GM18858 (cell line): ENCODE results near the gene FAM53A.
"Not testable (repeated sequence)": the region's sequence is repeated elsewhere in the genome, so short reads cannot be mapped to it uniquely, and the experiment has no call there.

Source experiments
- ATAC-seq: cut with Tn5 transposase; IDR thresholded peaks from one replicate; pipeline ENCODE4 v1.9.1; 2021; ENCODE audit not compliant: unreplicated experiment

FAM53A gene

DNA sequence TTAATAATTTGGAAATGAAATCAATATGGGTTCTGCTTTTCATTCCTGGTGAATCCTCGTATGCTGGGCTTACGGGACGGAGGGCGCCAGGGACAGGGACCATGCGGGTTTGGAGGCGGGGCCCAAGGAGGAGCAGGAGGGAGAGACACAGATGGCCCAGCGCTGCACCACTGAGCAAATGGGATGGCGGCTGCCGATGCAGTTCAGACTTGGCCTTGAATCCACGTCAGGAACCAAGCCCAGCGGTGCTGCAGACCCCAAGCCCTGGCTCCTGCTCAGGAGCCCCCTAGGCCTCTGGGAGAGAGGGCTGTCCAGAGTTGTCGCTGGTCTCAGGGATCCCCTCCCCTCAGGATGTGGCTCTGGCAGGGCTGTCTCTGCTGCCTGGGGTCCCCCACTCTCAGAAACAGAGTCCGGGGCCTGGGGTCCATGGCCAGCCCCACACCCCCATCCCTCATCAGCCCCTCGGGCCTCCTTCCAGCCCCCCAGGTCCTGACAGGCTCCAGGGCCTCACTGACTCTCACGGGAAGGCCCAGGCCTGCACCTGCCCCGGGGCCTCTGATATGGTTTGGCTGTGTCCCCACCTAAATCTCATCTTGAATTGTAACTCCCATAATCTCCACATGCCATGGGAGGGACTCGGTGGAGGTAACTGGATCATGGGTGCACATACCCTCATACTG is 75.2 kb downstream of the FAM53A start:
- ATAC-seq, result no peak

DNA sequence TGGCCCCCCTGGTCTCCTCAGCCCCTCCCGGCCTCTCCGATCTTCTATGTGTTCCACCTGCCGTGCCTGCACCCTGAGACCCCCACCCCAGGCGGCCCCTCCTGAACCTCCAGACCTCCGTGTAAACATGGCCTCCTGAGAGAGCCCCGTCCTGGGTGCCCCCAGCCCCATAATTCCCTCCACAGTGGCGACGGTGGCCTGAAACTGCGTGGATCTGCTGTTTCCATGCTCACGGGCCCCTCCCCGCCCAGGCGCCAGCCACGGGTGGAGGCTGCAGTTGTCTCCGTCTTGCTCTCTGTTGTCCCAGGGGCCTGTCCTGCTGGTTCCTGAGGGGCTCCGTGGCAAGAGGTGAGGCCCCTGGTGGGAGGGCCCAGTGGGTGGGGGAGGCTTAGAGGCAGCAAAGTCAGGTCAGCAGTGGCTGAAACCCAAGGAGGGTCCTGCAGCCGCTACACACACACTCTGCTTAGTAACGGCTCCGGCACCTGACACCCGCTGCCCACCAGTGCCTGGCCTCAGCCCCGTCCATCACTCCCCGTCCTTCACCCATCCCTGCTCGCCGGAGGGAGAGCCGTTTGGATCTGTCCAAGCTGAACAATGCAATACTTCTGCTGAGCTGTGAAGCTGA is 75.8 kb downstream of the FAM53A start:
- ATAC-seq, result no peak

DNA sequence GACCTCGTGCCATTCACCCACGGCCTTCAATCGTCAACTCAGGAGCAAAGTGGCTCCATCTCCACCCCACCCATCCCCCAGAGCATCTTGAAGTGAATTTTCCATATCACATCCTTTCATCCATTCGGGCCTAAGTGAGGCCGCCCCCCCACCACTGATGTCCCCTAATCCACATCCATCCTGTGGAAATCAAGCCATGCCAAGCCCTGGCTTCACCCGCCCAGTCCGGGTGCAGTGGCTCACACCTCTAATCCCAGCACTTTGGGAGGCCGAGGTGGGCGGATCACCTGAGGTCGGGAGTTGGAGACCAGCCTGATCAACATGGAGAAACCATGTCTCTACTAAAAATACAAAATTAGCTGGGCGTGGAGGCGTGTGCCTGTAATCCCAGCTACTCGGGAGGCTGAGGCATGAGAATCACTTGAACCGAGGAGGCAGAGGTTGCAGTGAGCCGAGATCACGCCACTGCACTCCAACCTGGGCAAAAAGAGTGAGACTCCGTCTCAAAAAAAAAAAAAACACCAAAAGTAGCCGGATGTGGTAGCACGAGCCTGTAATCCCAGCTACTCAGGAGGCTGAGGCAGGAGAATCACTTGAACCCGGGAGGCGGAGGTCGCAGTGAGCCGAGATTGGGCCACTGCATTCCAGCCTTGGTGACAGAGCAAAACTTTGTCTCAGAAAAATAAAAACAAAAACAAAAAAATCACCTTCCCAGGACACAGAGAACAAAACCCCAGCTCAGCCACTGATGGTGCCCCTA is 76.5 kb downstream of the FAM53A start:
- ATAC-seq, result not testable (repeated sequence)

DNA sequence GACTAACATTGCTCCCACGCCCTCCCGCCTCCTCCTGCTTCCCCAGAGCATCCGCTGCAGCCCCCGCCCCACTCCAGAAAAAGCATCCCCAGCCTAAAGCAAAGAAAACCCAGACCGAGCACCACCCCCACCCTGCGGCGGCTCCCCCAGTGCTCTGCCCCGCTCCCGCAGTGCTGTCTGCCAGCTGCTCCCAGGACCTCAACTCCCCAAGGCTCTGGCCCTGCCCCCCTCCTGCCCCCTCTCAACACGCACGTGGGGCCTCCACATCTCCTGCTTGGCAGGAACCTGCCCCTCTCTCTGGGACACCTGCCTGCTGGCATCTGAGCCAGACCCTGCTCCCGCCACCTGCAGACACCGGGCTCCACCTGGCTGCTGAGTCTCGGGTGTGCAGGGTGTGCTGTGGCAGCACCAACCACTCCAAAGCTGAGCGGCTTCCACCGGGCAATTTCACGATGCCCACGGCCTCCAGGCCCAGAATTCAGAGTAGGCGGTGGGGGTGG is 79.4 kb downstream of the FAM53A start:
- no peak for ATAC-seq

DNA sequence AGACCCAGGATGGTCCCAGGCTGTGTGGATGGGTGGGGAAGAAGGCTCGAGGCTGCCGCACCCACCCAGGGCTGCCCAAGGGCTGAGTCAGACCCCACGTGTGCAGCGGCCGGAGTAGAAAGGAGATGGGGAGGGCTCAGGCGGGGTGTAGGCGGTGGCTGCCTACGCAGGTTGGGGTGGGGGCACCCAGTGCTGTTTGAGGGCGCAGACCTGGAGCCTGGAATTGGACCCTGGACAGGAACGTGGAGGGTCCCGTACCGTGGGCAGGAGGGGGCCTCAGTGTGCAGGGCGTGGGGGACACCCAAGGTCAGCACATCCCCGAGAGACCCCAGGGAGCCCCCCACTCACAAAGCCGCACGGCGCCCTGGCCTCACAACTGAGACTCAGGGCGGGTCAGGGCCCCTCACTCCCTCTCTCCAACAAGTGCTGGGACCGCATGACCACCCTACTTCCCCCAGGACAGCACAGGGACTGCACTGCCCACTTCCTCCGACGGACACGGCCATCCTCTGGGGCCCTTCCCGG is 79.9 kb downstream of the FAM53A start:
- no peak for ATAC-seq

DNA sequence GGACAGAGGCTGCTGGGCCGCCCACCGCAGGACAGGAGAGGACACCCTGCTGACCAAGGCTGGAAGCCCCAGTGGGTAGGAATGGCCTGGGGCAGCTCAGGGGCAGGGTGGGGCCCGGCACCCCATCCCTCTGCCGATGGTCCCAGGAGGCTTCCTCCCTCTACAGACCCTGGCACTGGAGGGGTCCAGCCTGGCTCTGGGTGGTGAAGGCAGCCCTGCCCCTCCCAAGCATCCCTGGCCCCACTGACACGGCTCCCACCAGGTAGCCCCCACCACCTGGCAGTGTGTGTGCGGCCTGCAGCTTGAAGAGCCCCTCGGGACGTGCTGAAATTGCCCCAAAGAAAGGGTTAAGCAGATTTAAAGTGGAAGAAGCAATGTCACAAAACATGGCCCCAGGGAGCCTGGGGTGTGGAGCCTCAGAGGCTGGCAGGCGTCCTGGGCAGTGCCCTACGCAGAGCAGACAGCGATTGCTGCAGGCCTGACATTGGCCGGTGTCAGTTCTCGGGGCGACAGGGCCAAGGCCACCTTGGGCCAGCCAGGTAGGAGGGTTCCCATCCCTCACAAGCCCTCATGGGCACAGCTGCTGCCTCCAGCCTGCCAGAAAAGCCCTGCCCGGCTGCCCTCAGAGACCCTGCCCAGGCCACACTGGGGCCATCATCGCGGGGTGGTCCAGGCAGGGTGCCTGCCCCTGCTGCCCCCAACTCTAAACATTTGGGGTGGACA is 80.5 kb downstream of the FAM53A start:
- ATAC-seq, result no peak

DNA sequence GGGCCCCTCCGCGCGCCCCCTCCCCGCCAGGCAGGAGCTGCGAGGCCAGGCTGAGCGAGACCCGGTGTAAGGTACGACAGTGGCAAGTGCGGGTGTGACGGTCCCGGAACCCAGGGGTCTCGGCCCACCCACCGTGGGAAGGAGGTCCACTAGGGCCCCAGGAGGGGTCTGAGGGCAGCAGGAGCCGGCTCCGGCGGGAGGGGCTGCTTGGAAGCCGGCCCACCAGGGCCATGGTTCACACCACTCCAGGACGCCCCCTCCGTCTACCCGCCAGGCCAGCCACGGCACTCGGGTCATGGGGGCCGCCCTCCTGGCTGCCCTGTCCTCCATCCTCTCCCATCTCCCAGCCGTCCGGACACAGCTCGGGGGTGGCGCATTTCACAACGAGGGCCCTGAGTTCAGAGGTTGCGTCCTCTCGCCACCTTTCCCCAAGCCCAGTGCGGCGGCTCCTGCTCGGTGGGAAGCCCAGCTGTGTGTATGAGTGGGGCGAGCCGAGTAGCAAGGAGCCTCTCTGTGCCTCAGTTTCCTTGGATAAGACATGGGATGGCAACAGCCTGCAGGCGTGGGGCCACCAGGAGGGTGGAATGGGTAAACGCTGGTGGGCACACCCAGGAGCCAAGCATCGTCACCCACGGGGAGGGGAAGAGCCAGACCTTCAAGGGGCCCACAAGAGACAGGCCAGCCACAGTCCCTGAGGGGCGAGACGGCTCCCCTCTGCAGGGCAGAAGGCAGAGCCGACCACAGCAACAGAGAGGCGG is 81.3 kb downstream of the FAM53A start:
- no peak for ATAC-seq

DNA sequence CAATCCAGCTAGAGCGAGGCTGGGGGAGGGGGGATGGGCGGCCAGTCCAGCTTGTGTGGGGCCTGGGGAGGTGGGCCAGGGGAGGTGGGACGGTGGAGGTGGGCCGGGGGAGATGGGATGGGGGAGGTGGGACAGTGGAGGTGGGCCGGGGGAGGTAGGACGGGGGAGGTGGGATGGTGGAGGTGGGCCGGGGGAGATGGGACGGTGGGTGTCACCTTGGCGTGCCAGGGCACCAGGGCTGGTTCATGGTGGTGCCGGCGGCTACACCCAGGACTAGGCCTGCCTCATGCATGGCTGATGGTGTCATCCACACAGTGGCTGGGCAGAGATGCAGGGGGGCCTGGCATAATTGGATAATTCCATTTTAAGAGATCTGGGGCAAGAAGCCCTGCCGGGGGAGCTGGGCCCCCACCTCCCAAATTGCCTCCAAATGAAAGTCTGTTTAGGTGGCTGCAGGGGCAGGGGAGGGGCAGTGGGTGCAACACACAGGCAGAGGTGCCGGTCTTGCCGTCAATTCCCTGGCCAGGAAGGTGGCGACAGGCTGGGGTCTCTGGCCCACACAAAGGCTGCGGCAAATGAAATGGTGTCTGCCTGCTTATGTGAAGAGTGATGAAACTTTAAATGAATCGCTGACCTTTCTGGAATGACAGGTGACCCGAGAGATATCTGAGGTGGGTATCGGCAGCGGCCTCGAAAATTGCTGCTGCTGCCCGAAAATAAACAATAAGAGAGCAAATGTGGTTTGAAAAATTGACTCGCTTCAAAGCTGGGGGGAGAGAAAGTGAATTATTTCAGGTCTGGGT is 82.1 kb downstream of the FAM53A start:
- ATAC-seq, result no peak

DNA sequence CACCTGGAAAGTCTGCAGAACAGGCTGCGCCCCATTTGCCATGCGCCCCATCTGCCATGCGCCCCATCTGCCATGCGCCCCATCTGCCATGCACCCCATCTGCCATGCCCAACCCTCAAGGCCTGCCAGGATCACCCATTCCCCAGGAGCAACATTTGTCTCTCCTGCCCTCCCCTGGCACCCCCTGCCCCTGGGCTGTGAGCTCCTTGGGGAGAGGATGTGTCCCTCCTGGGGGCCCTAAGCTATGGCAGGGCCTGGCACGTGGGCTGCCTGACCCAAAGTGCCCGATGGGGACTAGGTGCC is 82.6 kb downstream of the FAM53A start:
- ATAC-seq, result no peak

DNA sequence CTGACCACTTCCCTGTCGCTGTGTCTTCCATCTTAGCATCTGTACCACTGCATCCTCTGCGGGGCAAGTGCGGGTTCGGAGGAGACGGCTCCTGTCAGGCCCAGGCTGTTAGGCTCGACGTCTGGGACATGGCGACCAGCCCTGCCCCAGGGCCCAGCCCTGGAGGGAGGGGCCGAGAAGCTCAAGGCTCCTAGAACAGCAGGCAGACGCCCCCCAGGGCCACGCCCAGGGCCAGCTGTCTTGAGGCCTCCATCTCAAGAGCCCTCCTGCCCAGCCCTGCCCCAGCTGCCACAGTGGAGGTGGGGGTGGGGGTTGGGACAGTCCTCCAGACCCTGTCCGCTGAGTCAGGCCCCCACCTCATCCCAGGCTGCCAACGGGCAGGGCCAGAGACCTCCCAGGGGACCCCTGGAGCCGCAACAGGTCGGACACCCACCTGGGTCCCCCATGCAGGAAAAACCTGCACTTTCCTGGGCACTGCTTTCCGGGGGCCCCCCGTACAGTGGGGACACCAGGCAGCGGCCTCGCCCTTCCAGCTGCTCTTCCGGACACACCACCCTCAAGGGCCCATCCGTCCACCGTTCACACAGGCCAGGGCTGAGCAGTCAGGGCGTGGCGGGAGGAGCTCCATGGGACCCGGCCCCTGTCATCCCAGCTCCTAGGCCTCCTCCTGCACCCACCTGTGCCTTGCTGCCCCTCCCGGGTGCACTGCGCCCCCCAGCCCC is 83.1 kb downstream of the FAM53A start:
- no peak for ATAC-seq

DNA sequence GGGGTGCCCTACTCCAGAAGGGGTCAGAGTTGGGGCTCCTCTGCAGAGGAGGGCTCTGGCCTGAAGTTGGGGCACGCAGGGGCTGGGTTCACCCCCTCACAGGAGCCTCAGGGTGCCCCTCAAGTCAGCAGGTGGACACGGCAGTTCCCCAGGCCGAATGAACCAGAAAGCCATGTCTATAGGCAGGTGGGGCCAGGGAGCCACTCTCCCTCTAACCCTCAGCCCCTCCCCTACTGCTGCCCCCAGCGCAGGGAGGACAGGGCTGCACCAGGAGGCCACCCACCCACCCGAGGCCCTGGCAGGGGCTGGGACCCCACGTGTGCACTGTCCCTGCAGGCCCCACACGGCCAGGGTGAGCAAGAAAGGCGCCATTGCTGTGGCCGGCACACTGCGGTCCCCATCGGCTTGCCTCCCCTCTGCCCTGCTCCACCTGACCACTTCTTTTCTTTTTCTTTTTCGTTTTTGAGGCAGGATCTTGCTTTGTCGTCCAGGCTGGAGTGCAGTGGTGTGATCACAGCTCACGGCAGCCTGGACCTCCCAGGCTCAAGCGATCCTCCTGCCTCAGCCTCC is 83.8 kb downstream of the FAM53A start:
- no peak for ATAC-seq

DNA sequence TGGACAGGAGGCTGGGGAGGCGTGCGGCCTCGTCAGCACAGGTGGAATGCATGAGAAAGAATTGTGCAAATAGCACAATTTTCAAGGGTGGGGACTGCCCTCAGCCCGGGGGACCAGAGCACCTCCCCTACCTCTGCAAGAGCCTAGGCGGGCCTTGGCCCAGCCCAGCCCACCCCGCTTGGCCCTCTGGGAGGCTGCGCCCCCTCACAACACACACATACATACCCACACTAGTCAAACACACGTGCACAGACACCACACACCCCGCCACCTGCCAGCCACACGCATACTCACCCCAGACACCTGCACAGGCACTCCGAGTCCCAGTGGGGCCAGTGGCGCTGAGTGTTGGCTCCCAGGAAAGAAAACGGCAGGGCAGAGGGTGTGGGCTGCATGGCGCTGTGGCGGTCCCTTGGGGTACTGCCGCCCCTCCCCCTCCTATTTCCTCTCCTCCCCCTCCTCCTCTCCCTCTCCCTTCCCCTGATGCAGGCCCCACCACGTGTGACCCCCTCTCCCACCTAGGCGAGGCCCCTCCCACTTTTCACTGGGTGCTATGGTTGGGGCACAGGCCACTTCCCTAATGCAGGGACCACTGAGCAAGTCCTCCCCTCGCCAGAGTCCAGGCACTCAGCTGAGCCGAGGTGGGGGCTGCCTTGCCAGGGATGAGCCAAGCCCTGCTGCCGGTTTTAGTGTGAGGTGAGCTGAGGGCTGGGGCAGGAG is 84.5 kb downstream of the FAM53A start:
- no peak for ATAC-seq

DNA sequence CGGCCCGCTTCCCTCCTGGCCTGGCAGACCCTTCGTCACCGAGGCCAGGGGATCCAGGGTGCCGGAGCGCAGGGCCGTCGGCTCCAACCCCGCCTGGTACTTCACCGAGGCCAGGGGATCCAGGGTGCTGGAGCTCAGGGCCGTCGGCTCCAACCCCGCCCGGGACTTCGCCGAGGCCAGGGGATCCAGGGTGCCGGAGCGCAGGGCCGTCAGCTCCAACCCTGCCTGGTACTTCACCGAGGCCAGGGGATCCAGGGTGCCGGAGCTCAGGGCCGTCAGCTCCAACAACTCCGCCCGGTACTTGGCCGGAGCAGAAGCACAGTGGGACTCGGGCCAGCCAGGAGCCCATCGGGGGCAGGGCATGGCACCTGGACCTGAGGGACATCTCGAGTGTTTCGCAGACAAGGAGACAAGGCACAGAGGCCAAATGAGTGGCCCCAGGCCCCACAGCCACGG is 85.1 kb downstream of the FAM53A start:
- no peak for ATAC-seq

DNA sequence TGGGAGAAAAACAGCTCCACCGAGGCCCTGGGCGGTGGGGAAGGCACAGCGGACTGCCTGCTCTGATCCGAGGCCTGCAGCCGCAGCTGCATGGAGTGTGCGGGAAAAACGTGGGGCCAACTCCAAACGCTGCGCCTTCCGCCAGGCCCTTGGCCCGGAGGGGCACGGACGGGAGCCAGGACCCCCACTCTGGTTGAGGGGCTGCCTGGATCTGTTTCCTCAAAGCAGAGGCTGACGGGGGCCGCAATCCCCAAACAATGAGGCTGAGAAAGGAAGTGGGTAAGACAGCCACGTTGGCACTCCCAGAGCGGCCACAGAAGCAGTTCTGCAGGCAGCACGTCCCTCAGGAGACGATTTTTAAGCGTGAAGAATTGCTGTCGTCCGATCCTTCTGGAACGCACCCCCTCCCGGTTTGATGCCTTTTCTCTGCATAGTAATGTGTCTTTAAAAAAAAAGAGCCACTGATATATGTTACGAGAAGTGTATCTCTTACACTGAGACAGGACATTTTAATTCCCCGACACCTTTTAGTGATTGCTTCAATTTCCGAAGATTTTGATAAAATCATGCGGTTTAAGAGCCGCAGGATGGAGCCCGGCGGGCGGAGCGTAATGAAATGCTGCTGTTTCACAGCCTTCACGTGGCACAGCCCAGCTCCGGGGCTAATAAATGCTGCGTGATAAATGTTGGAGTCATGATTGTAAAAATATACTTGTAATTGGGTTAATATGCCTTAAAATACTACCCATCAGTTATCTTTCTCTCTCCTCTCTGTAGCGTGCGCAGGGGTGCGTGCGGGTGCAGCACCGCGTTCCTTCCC is 85.7 kb downstream of the FAM53A start:
- no peak for ATAC-seq

DNA sequence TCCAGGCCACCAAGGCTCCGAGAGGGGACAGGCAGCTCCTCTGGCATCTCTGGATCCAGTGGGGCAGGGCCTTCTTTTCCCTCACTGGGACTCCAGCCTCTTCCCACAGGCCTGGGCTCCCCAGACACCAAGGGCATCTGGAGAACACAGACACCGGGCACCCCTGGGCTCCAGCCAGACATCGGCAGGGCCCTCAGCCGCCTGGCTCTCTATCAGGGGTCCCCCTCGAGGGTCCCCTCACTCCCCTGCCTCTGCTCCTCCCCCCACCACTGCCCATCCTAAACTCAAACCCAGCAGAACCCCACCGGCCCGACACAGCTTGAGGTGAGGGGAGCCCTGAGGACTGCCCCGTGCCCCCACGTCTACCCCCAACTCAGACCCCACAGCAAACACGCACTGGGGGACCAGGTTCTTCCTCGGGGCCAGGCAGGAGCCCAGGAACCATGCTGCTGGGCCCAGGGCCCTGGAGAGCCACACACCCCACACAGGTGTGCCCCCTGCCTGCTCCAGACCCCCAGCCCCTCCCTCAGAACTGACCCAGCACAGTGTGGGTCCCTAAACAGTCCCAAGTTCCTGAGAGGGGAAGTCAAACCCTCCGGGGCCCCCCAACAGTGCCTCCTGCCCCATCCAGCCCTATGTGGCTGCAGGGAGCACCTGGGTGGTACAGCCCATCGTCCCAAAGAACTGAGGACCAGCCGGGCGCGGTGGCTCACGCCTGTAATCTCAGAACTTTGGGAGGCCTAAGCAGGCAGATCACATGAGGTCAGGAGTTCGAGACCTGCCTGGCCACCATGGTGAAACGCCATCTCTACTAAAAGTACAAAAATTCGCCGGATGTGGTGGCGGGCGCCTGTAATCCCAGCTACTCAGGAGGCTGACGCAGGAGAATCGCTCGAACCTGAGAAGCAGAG is 86.8 kb downstream of the FAM53A start:
- no peak for ATAC-seq

DNA sequence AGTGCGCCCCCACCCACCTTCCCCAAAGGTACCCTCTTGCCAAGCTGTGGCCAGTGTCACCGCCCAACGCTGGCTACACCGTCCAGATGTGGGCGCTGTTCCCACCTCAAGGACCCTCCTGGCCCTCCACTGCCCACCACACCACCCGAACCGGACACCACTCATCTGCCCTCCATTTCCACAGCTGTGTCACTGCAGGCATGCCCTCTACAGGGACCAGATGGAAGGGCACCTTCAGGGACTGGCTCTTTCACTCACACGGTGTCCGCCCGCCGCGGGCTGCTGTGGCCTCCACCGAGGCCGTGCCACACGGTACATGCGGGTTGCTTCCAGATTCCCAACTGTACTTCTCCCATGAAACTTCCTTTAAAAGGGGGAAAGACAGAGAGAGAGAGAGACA is 87.7 kb downstream of the FAM53A start:
- no peak for ATAC-seq
